ENCODE results near the gene ADORA2A.
"Not testable (repeated sequence)": the region's sequence is repeated elsewhere in the genome, so short reads cannot be mapped to it uniquely, and the experiment has no call there.

The ADORA2A gene

GRCh38 chr22:24455751-24456426 lies 28.5 kb downstream of the ADORA2A start:
- no peak for DNase-seq

GRCh38 chr22:24457894-24458420 lies 30.6 kb downstream of the ADORA2A start:
- no peak for DNase-seq

GRCh38 chr22:24459911-24460310 lies 32.5 kb downstream of the ADORA2A start:
- no peak for DNase-seq

GRCh38 chr22:24460418-24461089 lies 33.2 kb downstream of the ADORA2A start:
- DNase-seq: no peak

- no peak for DNase-seq
These were observed 35.8 kb downstream of the ADORA2A start for GRCh38 chr22:24463071-24463760.

- no peak for DNase-seq
These were observed 38.2 kb downstream of the ADORA2A start for GRCh38 chr22:24465566-24465965.

- DNase-seq: no peak
These were observed 38.6 kb downstream of the ADORA2A start for GRCh38 chr22:24465975-24466374.

GRCh38 chr22:24466716-24467328 lies 39.4 kb downstream of the ADORA2A start:
- no peak for DNase-seq

GRCh38 chr22:24467340-24467739 lies 39.9 kb downstream of the ADORA2A start:
- DNase-seq: no peak

GRCh38 chr22:24471570-24471969 lies 44.2 kb downstream of the ADORA2A start:
- DNase-seq: no peak

GRCh38 chr22:24473284-24473683 lies 45.9 kb downstream of the ADORA2A start:
- DNase-seq: no peak

GRCh38 chr22:24474221-24474620 lies 46.8 kb downstream of the ADORA2A start:
- DNase-seq: no peak

GRCh38 chr22:24474649-24475255 lies 47.4 kb downstream of the ADORA2A start:
- DNase-seq: no peak

- no peak for DNase-seq
These were observed 54.2 kb downstream of the ADORA2A start for GRCh38 chr22:24481641-24482040.

GRCh38 chr22:24482575-24482974 lies 55.2 kb downstream of the ADORA2A start:
- no peak for DNase-seq

- no peak for DNase-seq
These were observed 55.6 kb downstream of the ADORA2A start for GRCh38 chr22:24482998-24483397.

GRCh38 chr22:24483976-24484545 lies 56.7 kb downstream of the ADORA2A start:
- DNase-seq: no peak

- DNase-seq: no peak
These were observed 57.8 kb downstream of the ADORA2A start for GRCh38 chr22:24485170-24485569.

GRCh38 chr22:24485608-24486007 lies 58.2 kb downstream of the ADORA2A start:
- DNase-seq: peak; percentile 41

- no peak for DNase-seq
These were observed 59.1 kb downstream of the ADORA2A start for GRCh38 chr22:24486501-24486921.

GRCh38 chr22:24489011-24489410 lies 61.6 kb downstream of the ADORA2A start:
- DNase-seq: no peak

- DNase-seq: not testable (repeated sequence)
These were observed 62.0 kb downstream of the ADORA2A start for GRCh38 chr22:24489434-24489833.
